IPS-11a (cell line): ENCODE measurements around the gene AMIGO2.
A peak's percentile ranks its signal among the peaks of the same experiment; 100 is the strongest.
"Not testable (repeated sequence)": the region's sequence is repeated elsewhere in the genome, so short reads cannot be mapped to it uniquely, and the experiment has no call there.

Source experiments
- H3K4me3 ChIP-seq: one replicate; pipeline ENCODE4 v1.5.1; 2013; ENCODE audit warnings: low read depth, low read length, control low read depth

The AMIGO2 gene

GRCh38 chr12:47079468-47079980 is at the start of gene AMIGO2, which contains the start of gene PCED1B:
Gene AMIGO2, minus strand, starts transcription at chr12:47079959. Its CDS starts 957 bp downstream, at chr12:47079002.
Gene PCED1B, plus strand, starts transcription at chr12:47079621. Its CDS starts 155,443 bp downstream, at chr12:47235064.
- H3K4me3 ChIP-seq: peak within 1 kb of the TSS; percentile 55

- H3K4me3 ChIP-seq: no peak overlapping the region
Observed at GRCh38 chr12:47126246-47126645, 46.5 kb upstream of the AMIGO2 start.

GRCh38 chr12:47124451-47124850 is 44.7 kb upstream of the AMIGO2 start:
- H3K4me3 ChIP-seq: no peak overlapping the region

- H3K4me3 ChIP-seq: no peak overlapping the region
Observed at GRCh38 chr12:47123730-47124129, 44.0 kb upstream of the AMIGO2 start.

GRCh38 chr12:47122602-47123001 is 42.8 kb upstream of the AMIGO2 start:
- no peak overlapping the region for H3K4me3 ChIP-seq

- H3K4me3 ChIP-seq: no peak overlapping the region
Observed at GRCh38 chr12:47121146-47121545, 41.4 kb upstream of the AMIGO2 start.

- no peak overlapping the region for H3K4me3 ChIP-seq
Observed at GRCh38 chr12:47120736-47121135, 41.0 kb upstream of the AMIGO2 start.

GRCh38 chr12:47117305-47117704 is 37.5 kb upstream of the AMIGO2 start:
- not testable (repeated sequence) for H3K4me3 ChIP-seq

- no peak overlapping the region for H3K4me3 ChIP-seq
Observed at GRCh38 chr12:47114481-47114892, 34.7 kb upstream of the AMIGO2 start.

- H3K4me3 ChIP-seq: no peak overlapping the region
Observed at GRCh38 chr12:47112679-47113078, 32.9 kb upstream of the AMIGO2 start.

- H3K4me3 ChIP-seq: no peak overlapping the region
Observed at GRCh38 chr12:47111854-47112253, 32.1 kb upstream of the AMIGO2 start.

GRCh38 chr12:47111392-47111778 is 31.6 kb upstream of the AMIGO2 start:
- no peak overlapping the region for H3K4me3 ChIP-seq

- no peak overlapping the region for H3K4me3 ChIP-seq
Observed at GRCh38 chr12:47110718-47111391, 31.1 kb upstream of the AMIGO2 start.

- no peak overlapping the region for H3K4me3 ChIP-seq
Observed at GRCh38 chr12:47110011-47110541, 30.3 kb upstream of the AMIGO2 start.

GRCh38 chr12:47107926-47108325 is 28.2 kb upstream of the AMIGO2 start:
- no peak overlapping the region for H3K4me3 ChIP-seq

- H3K4me3 ChIP-seq: no peak overlapping the region
Observed at GRCh38 chr12:47107446-47107845, 27.7 kb upstream of the AMIGO2 start.

GRCh38 chr12:47105914-47106674 is 26.3 kb upstream of the AMIGO2 start:
- H3K4me3 ChIP-seq: no peak overlapping the region

GRCh38 chr12:47102845-47103651 is 23.3 kb upstream of the AMIGO2 start:
- H3K4me3 ChIP-seq: no peak overlapping the region

GRCh38 chr12:47102406-47102805 is 22.6 kb upstream of the AMIGO2 start:
- H3K4me3 ChIP-seq: no peak overlapping the region

GRCh38 chr12:47100160-47100559 is 20.4 kb upstream of the AMIGO2 start:
- no peak overlapping the region for H3K4me3 ChIP-seq

- no peak overlapping the region for H3K4me3 ChIP-seq
Observed at GRCh38 chr12:47099610-47100009, 19.9 kb upstream of the AMIGO2 start.
